ENCODE data around the gene IL10RA. TPM values are rescaled to one million over a fixed set of nuclear protein-coding genes. Genes with fewer than 3 reads are reported as not detected.

The IL10RA gene
- total RNA-seq, 2 donors from 2014 or later, result 4.6 to 11.4 TPM

DNA sequence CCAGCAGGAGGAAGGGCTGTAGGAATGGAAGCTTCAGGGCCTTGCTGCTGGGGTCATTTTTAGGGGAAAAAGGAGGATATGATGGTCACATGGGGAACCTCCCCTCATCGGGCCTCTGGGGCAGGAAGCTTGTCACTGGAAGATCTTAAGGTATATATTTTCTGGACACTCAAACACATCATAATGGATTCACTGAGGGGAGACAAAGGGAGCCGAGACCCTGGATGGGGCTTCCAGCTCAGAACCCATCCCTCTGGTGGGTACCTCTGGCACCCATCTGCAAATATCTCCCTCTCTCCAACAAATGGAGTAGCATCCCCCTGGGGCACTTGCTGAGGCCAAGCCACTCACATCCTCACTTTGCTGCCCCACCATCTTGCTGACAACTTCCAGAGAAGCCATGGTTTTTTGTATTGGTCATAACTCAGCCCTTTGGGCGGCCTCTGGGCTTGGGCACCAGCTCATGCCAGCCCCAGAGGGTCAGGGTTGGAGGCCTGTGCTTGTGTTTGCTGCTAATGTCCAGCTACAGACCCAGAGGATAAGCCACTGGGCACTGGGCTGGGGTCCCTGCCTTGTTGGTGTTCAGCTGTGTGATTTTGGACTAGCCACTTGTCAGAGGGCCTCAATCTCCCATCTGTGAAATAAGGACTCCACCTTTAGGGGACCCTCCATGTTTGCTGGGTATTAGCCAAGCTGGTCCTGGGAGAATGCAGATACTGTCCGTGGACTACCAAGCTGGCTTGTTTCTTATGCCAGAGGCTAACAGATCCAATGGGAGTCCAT, 14.1 kb downstream of the IL10RA start:
- Histone ChIP-seq H3K9me3 (no peaks in the 10 kb centered on the region), H3K4me3 (no peak overlapping the region), H3K36me3 (peaks cover under 1% of the 10 kb centered on the region), H3K4me1 (peaks cover 0 to 15% of the 10 kb centered on the region in 2 donors), H3K27ac (no peak overlapping the region), H3K27me3 (no peaks in the 10 kb centered on the region)
- TF ChIP-seq, protein P1, sequence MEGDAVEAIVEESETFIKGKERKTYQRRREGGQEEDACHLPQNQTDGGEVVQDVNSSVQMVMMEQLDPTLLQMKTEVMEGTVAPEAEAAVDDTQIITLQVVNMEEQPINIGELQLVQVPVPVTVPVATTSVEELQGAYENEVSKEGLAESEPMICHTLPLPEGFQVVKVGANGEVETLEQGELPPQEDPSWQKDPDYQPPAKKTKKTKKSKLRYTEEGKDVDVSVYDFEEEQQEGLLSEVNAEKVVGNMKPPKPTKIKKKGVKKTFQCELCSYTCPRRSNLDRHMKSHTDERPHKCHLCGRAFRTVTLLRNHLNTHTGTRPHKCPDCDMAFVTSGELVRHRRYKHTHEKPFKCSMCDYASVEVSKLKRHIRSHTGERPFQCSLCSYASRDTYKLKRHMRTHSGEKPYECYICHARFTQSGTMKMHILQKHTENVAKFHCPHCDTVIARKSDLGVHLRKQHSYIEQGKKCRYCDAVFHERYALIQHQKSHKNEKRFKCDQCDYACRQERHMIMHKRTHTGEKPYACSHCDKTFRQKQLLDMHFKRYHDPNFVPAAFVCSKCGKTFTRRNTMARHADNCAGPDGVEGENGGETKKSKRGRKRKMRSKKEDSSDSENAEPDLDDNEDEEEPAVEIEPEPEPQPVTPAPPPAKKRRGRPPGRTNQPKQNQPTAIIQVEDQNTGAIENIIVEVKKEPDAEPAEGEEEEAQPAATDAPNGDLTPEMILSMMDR (IDR thresholded peaks at IDR 0.05), result no peak
- DNase-seq (ENCODE audit: low spot score), result no peak

DNA sequence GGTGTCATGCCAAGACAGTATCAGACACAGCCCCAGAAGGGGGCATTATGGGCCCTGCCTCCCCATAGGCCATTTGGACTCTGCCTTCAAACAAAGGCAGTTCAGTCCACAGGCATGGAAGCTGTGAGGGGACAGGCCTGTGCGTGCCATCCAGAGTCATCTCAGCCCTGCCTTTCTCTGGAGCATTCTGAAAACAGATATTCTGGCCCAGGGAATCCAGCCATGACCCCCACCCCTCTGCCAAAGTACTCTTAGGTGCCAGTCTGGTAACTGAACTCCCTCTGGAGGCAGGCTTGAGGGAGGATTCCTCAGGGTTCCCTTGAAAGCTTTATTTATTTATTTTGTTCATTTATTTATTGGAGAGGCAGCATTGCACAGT, 14.6 kb downstream of the IL10RA start:
- peak; percentile 42 for DNase-seq (ENCODE audit: low spot score)
- H3K9me3 ChIP-seq, result no peaks in the 10 kb centered on the region
- no peak overlapping the region for H3K4me3 ChIP-seq
- no peaks in the 10 kb centered on the region for H3K36me3 ChIP-seq
- no peaks in the 10 kb centered on the region for H3K27me3 ChIP-seq
- TF ChIP-seq, protein P1 (IDR thresholded peaks at IDR 0.05), result no peak
- H3K4me1 ChIP-seq, result peaks cover 0 to 15% of the 10 kb centered on the region in 2 donors
- no peak overlapping the region for H3K27ac ChIP-seq

DNA sequence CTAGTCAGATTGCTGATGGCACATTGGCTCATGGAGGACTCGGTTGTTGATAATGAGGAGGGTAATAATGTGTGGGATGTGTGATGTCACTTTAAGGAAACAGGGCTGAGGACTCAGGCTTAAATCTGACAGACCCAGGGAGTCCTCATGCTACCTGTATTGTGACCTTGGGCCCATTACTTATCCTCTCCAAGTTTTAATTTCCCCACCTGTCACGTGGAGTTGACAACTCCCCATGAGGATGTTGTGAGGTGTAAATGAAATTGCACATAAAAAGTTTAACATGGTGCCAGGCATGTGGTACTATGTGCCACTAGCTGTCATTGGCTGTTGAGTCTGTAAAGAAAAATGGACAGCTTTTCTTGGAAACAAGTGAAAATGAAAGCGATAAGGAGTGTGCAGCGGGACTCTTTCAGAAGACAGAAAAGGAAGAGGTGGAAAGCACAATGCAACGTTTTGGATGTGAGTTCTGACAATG, 15.3 kb downstream of the IL10RA start:
- Histone ChIP-seq H3K36me3 (no peaks in the 10 kb centered on the region), H3K27me3 (no peaks in the 10 kb centered on the region), H3K4me3 (no peak overlapping the region), H3K4me1 (peaks cover 0 to 15% of the 10 kb centered on the region in 2 donors), H3K9me3 (no peaks in the 10 kb centered on the region), H3K27ac (peak overlapping the region; percentile 33 to 69)
- DNase-seq (ENCODE audit: low spot score), result no peak
- TF ChIP-seq, protein P1 (IDR thresholded peaks at IDR 0.05), result no peak

DNA sequence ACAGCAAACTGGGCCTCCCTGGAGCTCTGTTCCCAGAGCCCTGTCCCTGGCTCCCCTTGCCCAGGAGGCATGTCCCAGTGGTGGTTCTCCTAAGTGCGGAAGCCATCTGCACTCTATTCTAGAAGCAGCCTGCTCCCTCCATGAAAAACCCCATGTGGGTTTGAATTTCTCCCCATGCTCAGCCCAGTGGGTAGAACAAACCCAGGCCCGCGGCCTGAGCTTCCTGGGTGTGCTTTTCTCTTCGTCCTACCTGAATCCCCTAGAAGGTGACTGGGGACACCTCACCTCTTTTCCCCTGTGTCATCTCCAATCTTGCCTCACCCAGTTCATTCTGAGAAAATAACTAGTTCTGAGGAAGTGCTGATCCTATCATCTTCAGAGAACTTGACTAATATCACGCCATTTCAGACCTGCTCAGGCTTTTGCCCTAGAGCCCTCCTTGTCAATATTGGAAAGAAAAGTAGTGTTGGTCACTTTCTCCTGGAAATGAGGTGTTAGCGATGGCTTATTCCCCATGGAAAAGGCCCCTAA, 15.9 kb downstream of the IL10RA start:
- H3K36me3 ChIP-seq, result no peaks in the 10 kb centered on the region
- peak overlapping the region; percentile 33 to 69 for H3K27ac ChIP-seq
- TF ChIP-seq, protein P1 (IDR thresholded peaks at IDR 0.05), result no peak
- peak; percentile 55 for DNase-seq (ENCODE audit: low spot score)
- H3K4me3 ChIP-seq, result no peak overlapping the region
- peaks cover 0 to 15% of the 10 kb centered on the region in 2 donors for H3K4me1 ChIP-seq
- no peaks in the 10 kb centered on the region for H3K27me3 ChIP-seq
- no peaks in the 10 kb centered on the region for H3K9me3 ChIP-seq

DNA sequence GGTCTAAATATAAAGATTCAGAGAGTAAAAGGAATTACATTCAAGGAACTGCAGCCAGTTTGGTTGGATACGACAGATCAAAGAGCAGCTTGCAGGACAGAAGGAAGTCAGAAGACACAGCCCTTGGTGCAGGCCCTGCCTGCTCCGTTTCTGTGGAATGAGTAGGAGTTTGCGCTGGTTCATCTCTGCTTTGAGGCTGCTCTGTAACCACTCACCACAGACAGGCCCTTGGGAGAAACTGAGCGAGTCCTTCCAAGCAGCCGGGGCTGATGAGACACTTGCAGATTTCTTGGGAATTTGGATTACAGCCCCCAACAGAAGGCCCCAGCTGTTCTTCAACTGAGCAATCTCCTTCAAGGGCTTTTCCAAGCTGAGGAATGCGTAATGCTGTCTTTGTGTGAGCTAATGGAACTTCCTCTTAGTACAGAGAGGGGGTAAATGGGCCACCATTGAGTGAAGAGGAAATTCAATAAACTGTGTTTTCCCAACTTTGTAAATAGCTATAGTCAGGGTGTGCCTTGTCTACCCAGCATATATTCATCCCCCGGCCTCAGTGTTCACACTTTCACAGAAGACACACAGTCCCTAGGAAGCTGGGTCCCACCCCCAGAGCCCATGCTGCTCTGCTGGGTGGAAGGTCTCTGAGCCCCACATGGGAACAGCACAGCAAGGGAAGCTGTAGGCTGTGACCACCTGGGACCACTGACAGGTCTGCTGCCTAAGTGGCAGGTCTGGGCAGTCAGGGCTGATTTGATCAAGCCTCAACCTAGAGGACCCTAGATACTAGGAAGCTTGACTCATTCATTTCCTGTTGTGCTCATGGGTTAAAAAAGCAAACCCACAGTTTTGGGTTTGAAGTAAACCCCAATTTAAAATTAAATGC, 16.6 kb downstream of the IL10RA start:
- peaks cover 0 to 15% of the 10 kb centered on the region in 2 donors for H3K4me1 ChIP-seq
- peak; percentile 72 for DNase-seq (ENCODE audit: low spot score)
- no peaks in the 10 kb centered on the region for H3K36me3 ChIP-seq
- no peaks in the 10 kb centered on the region for H3K9me3 ChIP-seq
- no peak overlapping the region for H3K4me3 ChIP-seq
- peak overlapping the region; percentile 61 to 69 for H3K27ac ChIP-seq
- TF ChIP-seq, protein P1 (IDR thresholded peaks at IDR 0.05), result no peak
- H3K27me3 ChIP-seq, result no peaks in the 10 kb centered on the region

Measured in right atrium auricular region (tissue), 2 donors.